ENCODE results near the gene LTV1. TPM values are rescaled to one million over a fixed set of nuclear protein-coding genes. Genes with fewer than 3 reads are reported as not detected.

Gene LTV1
- total and polyA plus RNA-seq, 9 of the 15 experiments (the other 6 are each of a cell fraction or from before 2014, with no cell fraction given), result 57.9 to 162 (median 119) TPM

- DNase-seq (ENCODE audit: extremely low read depth in 1 of 4, low spot score in 3 of 4), result no peak
- Histone ChIP-seq H3K4me3 (no peak overlapping the region), H3K9me3 (replicated peaks; ENCODE audit: control insufficient read depth, insufficient read depth, low read depth, low read length) (no peaks in the 10 kb centered on the region), H2AFZ (ENCODE audit: low read depth, low read length) (no peak overlapping the region), H3K36me3 (ENCODE audit: control insufficient read depth, insufficient read depth, low read length) (no peaks in the 10 kb centered on the region), H3K79me2 (ENCODE audit: control insufficient read depth, insufficient read depth, low read length) (no peaks in the 10 kb centered on the region), H3K9me1 (ENCODE audit: control insufficient read depth, insufficient read depth, low read length) (no peaks in the 10 kb centered on the region), H3K4me1 (replicated peaks in 1 of 2; ENCODE audit: control insufficient read depth in 2 of 2, insufficient read depth in 2 of 2, low read length in 2 of 2) (peaks cover 0 to 6% of the 10 kb centered on the region in 2 experiments; a peak in 1 of 5 replicates), H3K9ac (ENCODE audit: insufficient read depth in 1 of 2, low read depth in 2 of 2, low read length in 2 of 2) (peak overlapping the region in 1 of 2 experiments; percentile 8; a peak in 1 of 4 replicates), H3K4me2 (ENCODE audit: insufficient read depth, low read length) (no peak overlapping the region), H4K20me1 (replicated peaks; ENCODE audit: control insufficient read depth, insufficient read depth, low read length) (no peaks in the 10 kb centered on the region), H3K27me3 (ENCODE audit: control insufficient read depth in 2 of 2, insufficient read depth in 2 of 2, low read length in 2 of 2) (no peaks in the 10 kb centered on the region), H3K27ac (ENCODE audit: extremely low read depth, low read depth, low read length) (no peak overlapping the region)
- in situ Hi-C loops (cut with MboI) (no loop called here), intact Hi-C loops (cut with micrococcal nuclease) (no loop called here)
- 57% methylated on average over 6 of the region's 6 CpGs for WGBS (ENCODE audit: insufficient coverage, low coverage, missing lambda C conversion rate)
- BruUV-seq (replicated peaks), result no TSS peak
- ATAC-seq, result peak; percentile 53
- CTCF ChIA-PET (ENCODE audit: low intra/inter-chr PET ratio), result no interaction called here
- FAIRE-seq, result peak; percentile 58
- POLR2A ChIA-PET, result no interaction called here
- no peak for TF ChIP-seq ZNF165 (CRISPR knock-in tag; IDR thresholded peaks at IDR 0.05; ENCODE audit: borderline replicate concordance)
- 0 out of 4 replicates have a peak, but pooled peaks of 1 of the 2 experiments have one; percentile 51 for TF ChIP-seq ETV6 (IDR thresholded peaks at IDR 0.05; ENCODE audit: borderline replicate concordance in 1 of 2, low read depth in 2 of 2, low read length in 1 of 2)
- TF ChIP-seq ETV6 (CRISPR knock-in tag; IDR thresholded peaks at IDR 0.05; ENCODE audit: borderline replicate concordance), result no peak
- no peak for TF ChIP-seq IRF2 (CRISPR knock-in tag; IDR thresholded peaks at IDR 0.05)
- TF ChIP-seq ATF3 (IDR thresholded peaks at IDR 0.05), result 0 out of 2 replicates have a peak, but pooled peaks have one; percentile 27
- TF ChIP-seq ATF3 (CRISPR knock-in tag; conservative IDR thresholded peaks at IDR 0.05), result no peak
- TF ChIP-seq GABPB2 (CRISPR knock-in tag; conservative IDR thresholded peaks at IDR 0.05), result no peak
- no peak for TF ChIP-seq ZZZ3 (IDR thresholded peaks at IDR 0.05)
- no peak for TF ChIP-seq GMEB1 (CRISPR knock-in tag; IDR thresholded peaks at IDR 0.05)
- no peak for TF ChIP-seq SMARCB1 (IDR thresholded peaks at IDR 0.05; ENCODE audit: insufficient read length, low read depth)
- no peak for TF ChIP-seq RBM25 (IDR thresholded peaks at IDR 0.05; ENCODE audit: low read depth, low read length, severe bottlenecking)
- TF ChIP-seq ZC3H4 (CRISPR knock-in tag; IDR thresholded peaks at IDR 0.05; ENCODE audit: borderline replicate concordance), result no peak
- TF ChIP-seq ZNF57 (CRISPR knock-in tag; IDR thresholded peaks at IDR 0.05), result no peak
- no peak for TF ChIP-seq ARID2 (IDR thresholded peaks at IDR 0.05)
- TF ChIP-seq RAD51 (IDR thresholded peaks at IDR 0.05; ENCODE audit: borderline replicate concordance, low read depth), result no peak
- TF ChIP-seq HDAC8 (tag; IDR thresholded peaks at IDR 0.05), result no peak
- 0 out of 2 replicates have a peak, but pooled peaks have one; percentile 46 for TF ChIP-seq ZEB2 (IDR thresholded peaks at IDR 0.05)
- TF ChIP-seq ELK1 (CRISPR knock-in tag; IDR thresholded peaks at IDR 0.05), result no peak
- TF ChIP-seq ZNF445 (CRISPR knock-in tag; IDR thresholded peaks at IDR 0.05; ENCODE audit: low read depth), result no peak
- TF ChIP-seq CEBPG (CRISPR knock-in tag; IDR thresholded peaks at IDR 0.05), result 0 out of 2 replicates have a peak, but pooled peaks have one; percentile 18
- peak in 1 of 2 experiments; percentile 75; a peak in 2 of 4 replicates for TF ChIP-seq CEBPG (tag; conservative IDR thresholded peaks at IDR 0.05 in 1 of 2, IDR thresholded peaks at IDR 0.05 in 1 of 2)
- no peak for TF ChIP-seq ZNF263 (CRISPR knock-in tag; IDR thresholded peaks at IDR 0.05; ENCODE audit: borderline replicate concordance)
Measured at GRCh38 chr6:143823548-143823947, 19.6 kb upstream of the LTV1 start.
